BJ (cell line): ENCODE measurements around the gene ZNF44. TPM values are rescaled to one million over a fixed set of nuclear protein-coding genes. Genes with fewer than 3 reads are reported as not detected.

Experiments used
- CTCF ChIA-PET: fragments of 350-600 bp; formaldehyde crosslinking; extraction: SDS; loops from one replicate; lab custom pipeline; 2021; ENCODE audit warnings: antibody characterized with exemption, inconsistent platforms; lab: Yijun Ruan, JAX
- POLR2A ChIA-PET: fragments of 300-600 bp; sonication (Branson Sonifier 250); formaldehyde crosslinking; extraction: SDS; loops from one replicate; lab custom pipeline; 2021; ENCODE audit warnings: antibody characterized with exemption; lab: Charles Lee
- DNase-seq: peaks from one replicate; pipeline ENCODE4 v3.0.0-alpha.2; 2011; ENCODE audit warnings: low read depth
- H3K27me3 ChIP-seq: 2 replicates; pipeline ENCODE4 v1.6.0; 2011; ENCODE audit warnings: low read length; ENCODE audit not compliant: control insufficient read depth, insufficient read depth
- H3K36me3 ChIP-seq: 2 replicates; pipeline ENCODE4 v1.5.1; 2011; ENCODE audit warnings: low read length; ENCODE audit not compliant: control insufficient read depth, insufficient read depth
- H3K4me3 ChIP-seq: 2 replicates; pipeline ENCODE4 v1.5.1; 2011; ENCODE audit warnings: low read depth, mild to moderate bottlenecking, control low read depth, low read length
- polyA minus RNA-seq: library from RNA; depleted of rRNA, polyadenylated mRNA; stranded (reverse); fragments of >200 nt; gene quantifications from 2 replicates; pipeline ENCODE4 v1.2.3, GENCODE V29; 2011; rRNA and poly(A)+ RNA removed
- polyA plus RNA-seq: library from polyadenylated mRNA; depleted of rRNA; stranded (reverse); fragments of >200 nt; gene quantifications from 2 replicates; pipeline ENCODE4 v1.2.3, GENCODE V29; 2011; rRNA removed
- TF ChIP-seq, protein P1 (sequence below): IDR thresholded peaks from 2 replicates; pipeline ENCODE4 v1.5.1; 2011; ENCODE audit warnings: low read depth, mild to moderate bottlenecking, control low read depth, inconsistent platforms, low read length, moderate library complexity; ENCODE audit not compliant: insufficient read depth

Gene ZNF44
- polyA plus RNA-seq (2.9 and 3.5 TPM in 2 replicates), polyA minus RNA-seq (3.0 and 3.6 TPM in 2 replicates)

DNA sequence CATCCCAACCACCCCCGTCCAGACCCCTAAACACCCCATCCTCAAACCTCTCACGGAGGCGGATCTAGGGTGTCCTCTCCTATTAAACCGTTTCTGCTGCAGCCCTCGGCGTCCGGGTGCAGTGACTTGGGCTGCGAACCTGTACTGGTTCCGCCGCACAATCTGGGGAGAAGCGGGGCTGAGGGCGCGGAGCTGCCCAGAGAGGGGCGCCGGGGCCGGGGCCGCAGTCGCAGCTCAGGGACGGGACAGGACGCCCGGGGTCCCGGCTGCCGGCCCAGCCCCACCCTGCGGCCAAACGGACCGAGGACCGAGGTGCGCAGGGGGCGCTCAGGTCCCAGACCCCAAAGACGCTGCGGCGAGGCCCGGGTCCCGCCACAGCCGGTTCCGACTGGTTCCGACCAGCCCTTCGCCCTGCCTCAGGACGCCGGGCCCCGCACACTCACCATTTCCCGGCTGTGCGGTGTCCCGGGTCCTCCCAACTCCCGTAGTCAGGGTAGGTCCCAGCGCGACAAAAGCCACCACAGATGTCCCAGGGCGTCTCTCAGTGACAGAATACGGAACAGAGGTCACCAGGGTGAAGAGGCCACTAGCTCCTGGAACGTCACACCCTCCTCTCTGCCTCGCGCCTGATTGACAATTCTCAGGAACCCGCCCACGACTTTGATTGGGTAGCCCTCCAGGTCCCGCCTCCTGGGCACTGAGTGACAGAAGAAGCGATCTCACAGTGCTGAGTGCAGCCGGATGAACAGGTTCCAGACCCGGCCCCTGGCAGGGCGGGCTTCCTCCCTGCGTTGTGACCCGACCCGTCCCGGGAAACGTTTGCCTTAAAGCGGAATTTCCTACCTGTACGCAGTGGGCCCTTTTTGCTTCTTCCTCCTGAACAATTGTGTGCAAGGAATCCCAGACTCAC, at the start of gene ZNF44:
Gene ZNF44, minus strand, starts transcription at position 635 of the 910 bp plus-strand sequence. Its CDS starts 189 bp downstream, at position 446.
- TF ChIP-seq, protein P1, sequence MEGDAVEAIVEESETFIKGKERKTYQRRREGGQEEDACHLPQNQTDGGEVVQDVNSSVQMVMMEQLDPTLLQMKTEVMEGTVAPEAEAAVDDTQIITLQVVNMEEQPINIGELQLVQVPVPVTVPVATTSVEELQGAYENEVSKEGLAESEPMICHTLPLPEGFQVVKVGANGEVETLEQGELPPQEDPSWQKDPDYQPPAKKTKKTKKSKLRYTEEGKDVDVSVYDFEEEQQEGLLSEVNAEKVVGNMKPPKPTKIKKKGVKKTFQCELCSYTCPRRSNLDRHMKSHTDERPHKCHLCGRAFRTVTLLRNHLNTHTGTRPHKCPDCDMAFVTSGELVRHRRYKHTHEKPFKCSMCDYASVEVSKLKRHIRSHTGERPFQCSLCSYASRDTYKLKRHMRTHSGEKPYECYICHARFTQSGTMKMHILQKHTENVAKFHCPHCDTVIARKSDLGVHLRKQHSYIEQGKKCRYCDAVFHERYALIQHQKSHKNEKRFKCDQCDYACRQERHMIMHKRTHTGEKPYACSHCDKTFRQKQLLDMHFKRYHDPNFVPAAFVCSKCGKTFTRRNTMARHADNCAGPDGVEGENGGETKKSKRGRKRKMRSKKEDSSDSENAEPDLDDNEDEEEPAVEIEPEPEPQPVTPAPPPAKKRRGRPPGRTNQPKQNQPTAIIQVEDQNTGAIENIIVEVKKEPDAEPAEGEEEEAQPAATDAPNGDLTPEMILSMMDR: no peak
- POLR2A ChIA-PET: interaction anchor here (0.6 kb wide), 1 partner anchor 9 kb away, joined by 4 read pairs; no protein-coding TSS in a partner anchor
- H3K27me3 ChIP-seq: no peaks in the 10 kb centered on the region
- H3K4me3 ChIP-seq: peak within 1 kb of the TSS; percentile 96
- DNase-seq: peak; percentile 80
- H3K36me3 ChIP-seq: no peaks in the 10 kb centered on the region
- CTCF ChIA-PET: interaction anchor here (1.0 to 1.4 kb wide), 2 partner anchors 14 to 203 kb away, joined by 4 read pairs; no protein-coding TSS in a partner anchor

DNA sequence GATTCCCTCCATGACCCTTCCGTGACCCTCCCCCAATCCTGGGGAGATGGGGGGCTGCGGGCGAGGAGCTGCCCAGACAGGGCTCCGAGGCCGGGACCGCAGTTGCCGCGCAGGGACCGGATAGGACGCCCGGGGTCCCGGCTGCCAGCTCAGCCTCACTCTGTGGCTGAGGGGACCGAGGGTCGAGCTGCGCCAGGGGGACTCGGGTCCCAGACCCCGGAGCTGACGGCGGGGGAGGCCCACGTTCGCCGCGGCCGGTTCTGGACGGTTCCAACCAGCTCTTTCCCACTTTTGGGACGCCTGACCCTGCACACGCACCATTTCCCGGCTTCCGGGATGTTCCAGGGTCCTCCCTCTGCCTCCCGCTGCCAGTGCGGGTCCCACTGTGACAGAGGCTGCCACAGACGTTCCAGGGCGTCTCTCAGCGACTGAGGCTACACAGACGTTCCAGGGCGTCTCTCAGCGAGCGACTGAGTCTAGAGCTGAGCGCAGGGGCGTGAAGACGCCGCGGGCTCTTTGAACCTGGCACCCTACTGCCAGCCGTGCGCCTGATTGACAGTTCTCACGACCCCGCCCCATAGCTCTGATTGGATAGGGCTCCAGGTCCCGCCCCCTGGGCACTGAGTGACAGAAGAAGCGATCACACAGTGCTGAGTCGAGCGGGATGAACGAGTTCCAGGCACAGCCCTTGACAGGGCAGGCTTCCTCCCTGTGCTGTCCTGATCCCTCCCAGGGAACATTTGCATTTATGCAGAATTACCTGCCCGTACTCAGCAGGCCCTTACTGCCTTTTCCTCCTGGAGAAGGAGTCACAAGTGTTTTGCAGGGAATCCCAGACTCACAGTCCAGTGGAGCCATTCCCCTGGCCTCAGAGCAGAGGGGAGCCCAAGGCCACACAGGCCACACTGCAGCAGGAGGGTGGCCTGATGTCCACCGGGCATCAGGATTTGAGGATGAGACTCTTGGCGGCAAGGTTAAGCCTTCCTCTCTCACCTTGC, 38.8 kb upstream of the ZNF44 start, which contains the start of gene ZNF563:
Gene ZNF563, minus strand, starts transcription at position 472 of the 998 bp plus-strand sequence. Its CDS starts 151 bp downstream, at position 321.
- H3K27me3 ChIP-seq: no peaks in the 10 kb centered on the region
- DNase-seq: peak; percentile 73
- ChIA-PET CTCF (interaction anchor here (1.1 to 1.9 kb wide), 2 partner anchors 33 to 345 kb away, joined by 3 to 8 read pairs; partner anchors contain the start of gene ZNF442), POLR2A (interaction anchor here (0.6 to 1.0 kb wide), 2 partner anchors 32 to 217 kb away, joined by 3 to 7 read pairs; partner anchors contain the start of gene ZNF442)
- H3K36me3 ChIP-seq: no peaks in the 10 kb centered on the region
- H3K4me3 ChIP-seq: peak within 1 kb of the TSS; percentile 76
- TF ChIP-seq, protein P1: no peak

DNA sequence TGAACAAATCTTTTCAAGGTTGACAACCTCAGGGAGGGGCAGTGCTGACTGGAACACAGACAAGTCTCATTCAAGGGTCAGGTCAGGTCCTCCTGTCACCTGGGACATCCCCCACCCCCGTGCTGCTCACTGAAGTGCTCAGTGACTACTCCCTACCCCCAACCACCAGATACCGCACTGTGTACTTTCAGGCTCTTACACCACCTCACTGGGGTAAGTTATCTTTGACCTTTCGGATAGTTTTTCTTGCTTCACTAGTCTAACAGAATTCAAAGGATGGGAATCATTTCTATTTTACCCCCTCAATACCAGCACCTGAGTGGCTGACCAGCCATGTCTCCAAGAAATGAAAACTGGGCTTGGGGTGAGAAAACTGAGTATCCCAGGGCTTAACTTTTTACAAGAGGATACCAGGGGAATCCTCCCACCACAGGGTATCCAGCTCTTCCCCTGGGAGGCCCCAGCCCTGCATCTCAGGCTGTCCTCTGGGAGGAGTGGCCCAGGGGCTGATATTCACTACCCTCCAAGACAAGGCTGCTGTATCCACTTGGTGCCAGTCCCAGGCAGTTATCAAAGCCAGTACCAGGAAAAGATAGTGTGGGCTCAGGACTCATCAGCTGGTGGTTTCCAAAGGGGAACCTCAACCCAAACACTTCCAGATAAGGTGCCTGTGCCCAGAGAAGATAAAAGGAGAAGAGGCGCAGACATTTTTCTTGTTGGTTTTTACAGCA, 36.7 kb upstream of the ZNF44 start:
- TF ChIP-seq, protein P1: no peak
- POLR2A ChIA-PET: no interaction called here
- no peak for DNase-seq
- Histone ChIP-seq H3K36me3 (no peaks in the 10 kb centered on the region), H3K4me3 (no peak overlapping the region), H3K27me3 (no peaks in the 10 kb centered on the region)
- CTCF ChIA-PET: no interaction called here

DNA sequence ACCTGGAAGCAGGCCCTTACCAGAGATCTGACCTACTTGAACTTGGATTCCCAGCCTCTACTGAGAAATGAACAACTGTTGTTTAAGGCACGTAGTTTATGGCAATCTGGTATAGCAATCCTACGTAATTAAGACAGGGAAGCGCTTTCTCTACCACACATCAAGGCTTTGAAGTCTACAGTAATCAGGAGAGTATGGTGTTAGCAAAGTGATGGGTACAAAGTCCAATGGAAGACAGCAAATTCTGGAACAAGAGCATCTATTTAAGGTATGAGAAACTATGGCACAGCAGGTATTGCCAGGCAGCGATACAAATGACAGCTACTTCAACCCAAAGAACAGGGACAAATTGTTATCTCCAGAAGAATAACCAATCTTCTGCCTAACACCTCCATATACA, 35.7 kb upstream of the ZNF44 start:
- POLR2A ChIA-PET: no interaction called here
- DNase-seq: no peak
- TF ChIP-seq, protein P1: no peak
- H3K36me3 ChIP-seq: no peaks in the 10 kb centered on the region
- no peaks in the 10 kb centered on the region for H3K27me3 ChIP-seq
- no peak overlapping the region for H3K4me3 ChIP-seq
- CTCF ChIA-PET: no interaction called here
